ENCODE data around the gene SLC5A9. TPM values are rescaled to one million over a fixed set of nuclear protein-coding genes. Genes with fewer than 3 reads are reported as not detected.

SLC5A9 gene
- total and polyA plus RNA-seq, 2 donors (not counting 1 experiment from before 2014, with no cell fraction given) = not detected

DNA sequence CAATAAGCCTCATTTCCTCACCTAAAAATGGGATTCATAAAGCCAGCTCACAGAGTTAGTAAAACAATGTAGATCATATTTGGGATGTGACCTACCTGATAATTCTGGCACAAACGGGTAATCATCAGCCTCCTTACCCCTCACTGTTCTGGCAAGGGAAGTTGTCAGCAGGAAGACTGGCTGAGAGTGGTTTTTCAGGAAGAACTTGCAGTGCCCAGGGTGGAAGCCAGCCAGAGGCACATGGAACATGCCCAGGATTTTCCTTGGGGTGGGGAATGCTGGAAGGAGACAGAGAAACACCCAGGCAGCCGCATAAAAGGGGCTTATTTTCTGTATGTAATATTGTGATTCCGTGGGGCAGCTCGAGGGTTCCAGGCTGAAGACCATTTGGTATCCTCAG lies 7.7 kb upstream of the SLC5A9 start:
- Histone ChIP-seq H3K27ac (ENCODE audit: insufficient read depth, low read length) (no peak overlapping the region), H3K9me3 (ENCODE audit: control insufficient read depth, insufficient read depth, low read depth, low read length) (no peaks in the 10 kb centered on the region), H3K9ac (ENCODE audit: insufficient read depth, low read length) (no peak overlapping the region), H3K4me3 (replicated peaks in 1 of 4; ENCODE audit: control extremely low read depth in 1 of 4, insufficient read depth in 1 of 4, low read depth in 3 of 4, low read length in 4 of 4) (no peak overlapping the region), H4K20me1 (ENCODE audit: control insufficient read depth, extremely low read depth, insufficient read depth, low read length) (no peaks in the 10 kb centered on the region), H3K4me2 (ENCODE audit: extremely low read depth, insufficient read depth, low read length) (no peak overlapping the region), H3K27me3 (ENCODE audit: control insufficient read depth, insufficient read depth, low read length) (no peaks in the 10 kb centered on the region), H3K4me1 (ENCODE audit: control insufficient read depth, extremely low read depth, insufficient read depth, low read length) (no peaks in the 10 kb centered on the region), H2AFZ (ENCODE audit: low read length) (no peak overlapping the region), H3K36me3 (ENCODE audit: control insufficient read depth, insufficient read depth, low read length) (no peaks in the 10 kb centered on the region), H3K79me2 (ENCODE audit: control insufficient read depth, insufficient read depth, low read length) (no peaks in the 10 kb centered on the region)
- DNase-seq (ENCODE audit: low read depth in 2 of 2) = no peak
- TF ChIP-seq EZH2 (IDR thresholded peaks at IDR 0.05; ENCODE audit: low read length, missing control alignments) = no peak
- no peak for TF ChIP-seq CTCF (conservative IDR thresholded peaks at IDR 0.05 in 1 of 2, IDR thresholded peaks at IDR 0.05 in 1 of 2; ENCODE audit: low read depth in 1 of 2, low read length in 2 of 2)

GRCh38 chr1:48215222-48215621 lies 7.3 kb upstream of the SLC5A9 start:
- Histone ChIP-seq H3K4me1 (ENCODE audit: control insufficient read depth, extremely low read depth, insufficient read depth, low read length) (no peaks in the 10 kb centered on the region), H3K36me3 (ENCODE audit: control insufficient read depth, insufficient read depth, low read length) (no peaks in the 10 kb centered on the region), H3K9me3 (ENCODE audit: control insufficient read depth, insufficient read depth, low read depth, low read length) (no peaks in the 10 kb centered on the region), H3K4me2 (ENCODE audit: extremely low read depth, insufficient read depth, low read length) (no peak overlapping the region), H3K27me3 (ENCODE audit: control insufficient read depth, insufficient read depth, low read length) (no peaks in the 10 kb centered on the region), H3K79me2 (ENCODE audit: control insufficient read depth, insufficient read depth, low read length) (no peaks in the 10 kb centered on the region), H3K27ac (ENCODE audit: insufficient read depth, low read length) (no peak overlapping the region), H2AFZ (ENCODE audit: low read length) (no peak overlapping the region), H4K20me1 (ENCODE audit: control insufficient read depth, extremely low read depth, insufficient read depth, low read length) (no peaks in the 10 kb centered on the region), H3K9ac (ENCODE audit: insufficient read depth, low read length) (no peak overlapping the region), H3K4me3 (replicated peaks in 1 of 4; ENCODE audit: control extremely low read depth in 1 of 4, insufficient read depth in 1 of 4, low read depth in 3 of 4, low read length in 4 of 4) (no peak overlapping the region)
- DNase-seq (ENCODE audit: low read depth in 2 of 2) = no peak
- TF ChIP-seq CTCF (conservative IDR thresholded peaks at IDR 0.05 in 1 of 2, IDR thresholded peaks at IDR 0.05 in 1 of 2; ENCODE audit: low read depth in 1 of 2, low read length in 2 of 2) (no peak), EZH2 (IDR thresholded peaks at IDR 0.05; ENCODE audit: low read length, missing control alignments) (no peak)

- no peaks in the 10 kb centered on the region for H3K36me3 ChIP-seq (ENCODE audit: control insufficient read depth, insufficient read depth, low read length)
- no peaks in the 10 kb centered on the region for H3K4me1 ChIP-seq (ENCODE audit: control insufficient read depth, extremely low read depth, insufficient read depth, low read length)
- H2AFZ ChIP-seq (ENCODE audit: low read length) = no peak overlapping the region
- H3K9me3 ChIP-seq (ENCODE audit: control insufficient read depth, insufficient read depth, low read depth, low read length) = no peaks in the 10 kb centered on the region
- no peak overlapping the region for H3K9ac ChIP-seq (ENCODE audit: insufficient read depth, low read length)
- no peak overlapping the region for H3K27ac ChIP-seq (ENCODE audit: insufficient read depth, low read length)
- no peak overlapping the region for H3K4me3 ChIP-seq (replicated peaks in 1 of 4; ENCODE audit: control extremely low read depth in 1 of 4, insufficient read depth in 1 of 4, low read depth in 3 of 4, low read length in 4 of 4)
- no peaks in the 10 kb centered on the region for H3K79me2 ChIP-seq (ENCODE audit: control insufficient read depth, insufficient read depth, low read length)
- no peaks in the 10 kb centered on the region for H3K27me3 ChIP-seq (ENCODE audit: control insufficient read depth, insufficient read depth, low read length)
- H4K20me1 ChIP-seq (ENCODE audit: control insufficient read depth, extremely low read depth, insufficient read depth, low read length) = no peaks in the 10 kb centered on the region
- DNase-seq (ENCODE audit: low read depth in 2 of 2) = no peak
- no peak overlapping the region for H3K4me2 ChIP-seq (ENCODE audit: extremely low read depth, insufficient read depth, low read length)
- TF ChIP-seq EZH2 (IDR thresholded peaks at IDR 0.05; ENCODE audit: low read length, missing control alignments) (no peak), CTCF (conservative IDR thresholded peaks at IDR 0.05 in 1 of 2, IDR thresholded peaks at IDR 0.05 in 1 of 2; ENCODE audit: low read depth in 1 of 2, low read length in 2 of 2) (no peak)
Observed at GRCh38 chr1:48215889-48216288, 6.6 kb upstream of the SLC5A9 start.

Measured in fibroblast of lung (primary cell).